GM18511 (cell line): ENCODE data around the gene MARCHF2.

Experiments
- ATAC-seq: cut with Tn5 transposase; IDR thresholded peaks from one replicate; pipeline ENCODE4 v1.9.1; 2021; ENCODE audit warnings: mild to moderate bottlenecking, moderate library complexity; ENCODE audit not compliant: unreplicated experiment

The MARCHF2 gene

GRCh38 chr19:8451885-8452284 lies 38.8 kb downstream of the MARCHF2 start:
- no peak for ATAC-seq

- ATAC-seq: no peak
Observed at GRCh38 chr19:8452446-8453123, 39.5 kb downstream of the MARCHF2 start.

- ATAC-seq: no peak
Observed at GRCh38 chr19:8453616-8454015, 40.5 kb downstream of the MARCHF2 start.

GRCh38 chr19:8454218-8454617 lies 41.1 kb downstream of the MARCHF2 start:
- no peak for ATAC-seq

- no peak for ATAC-seq
Observed at GRCh38 chr19:8455018-8455417, 41.9 kb downstream of the MARCHF2 start.

GRCh38 chr19:8456064-8456463 lies 43.0 kb downstream of the MARCHF2 start:
- no peak for ATAC-seq

- no peak for ATAC-seq
Observed at GRCh38 chr19:8457209-8457608, 44.1 kb downstream of the MARCHF2 start.

- no peak for ATAC-seq
Observed at GRCh38 chr19:8457827-8458226, 44.7 kb downstream of the MARCHF2 start.

GRCh38 chr19:8458380-8458779 lies 45.3 kb downstream of the MARCHF2 start:
- no peak for ATAC-seq

GRCh38 chr19:8459095-8459494 lies 46.0 kb downstream of the MARCHF2 start:
- ATAC-seq: no peak

- ATAC-seq: no peak
Observed at GRCh38 chr19:8459520-8460270, 46.6 kb downstream of the MARCHF2 start.

GRCh38 chr19:8460516-8461298 lies 47.6 kb downstream of the MARCHF2 start:
- ATAC-seq: no peak

GRCh38 chr19:8461376-8461775 lies 48.3 kb downstream of the MARCHF2 start:
- no peak for ATAC-seq

GRCh38 chr19:8461891-8462290 lies 48.8 kb downstream of the MARCHF2 start:
- no peak for ATAC-seq

- no peak for ATAC-seq
Observed at GRCh38 chr19:8462571-8462970, 49.5 kb downstream of the MARCHF2 start.

GRCh38 chr19:8463365-8463764 lies 50.3 kb downstream of the MARCHF2 start:
- ATAC-seq: no peak

- ATAC-seq: no peak
Observed at GRCh38 chr19:8466018-8466417, 52.9 kb downstream of the MARCHF2 start.

- no peak for ATAC-seq
Observed at GRCh38 chr19:8468124-8468523, 55.0 kb downstream of the MARCHF2 start.

- no peak for ATAC-seq
Observed at GRCh38 chr19:8468761-8469373, 55.8 kb downstream of the MARCHF2 start.

- ATAC-seq: no peak
Observed at GRCh38 chr19:8469613-8470368, 56.7 kb downstream of the MARCHF2 start.
